LNCAP (cell line): ENCODE data around the gene PACSIN1.

Source experiments
- CTCF ChIP-seq: fragments of 450-650 bp; IDR thresholded peaks from 2 replicates; pipeline ENCODE4 v1.5.1; 2017; ENCODE audit warnings: mild to moderate bottlenecking

Gene PACSIN1

GRCh38 chr6:34535199-34535598 lies 69.3 kb downstream of the PACSIN1 start:
- TF ChIP-seq CTCF = no peak

GRCh38 chr6:34535646-34536045 lies 69.8 kb downstream of the PACSIN1 start:
- TF ChIP-seq CTCF = no peak

GRCh38 chr6:34536251-34536958 lies 70.5 kb downstream of the PACSIN1 start:
- TF ChIP-seq CTCF = no peak

- TF ChIP-seq CTCF = no peak
These were observed 71.3 kb downstream of the PACSIN1 start for GRCh38 chr6:34536959-34537848.

- TF ChIP-seq CTCF = no peak
These were observed 72.2 kb downstream of the PACSIN1 start for GRCh38 chr6:34537922-34538550.

GRCh38 chr6:34538581-34538980 lies 72.7 kb downstream of the PACSIN1 start:
- no peak for TF ChIP-seq CTCF

- TF ChIP-seq CTCF = no peak
These were observed 73.3 kb downstream of the PACSIN1 start for GRCh38 chr6:34539181-34539580.
